Caco-2 (cell line): Measurements from ENCODE around the gene SNN. TPM values are rescaled to one million over a fixed set of nuclear protein-coding genes. Genes with fewer than 3 reads are reported as not detected.

ENCODE experiments used
- BruUV-seq: library from RNA; stranded (reverse); fragments of 400-500 nt; replicated peaks from 2 replicates; lab custom pipeline; 2021; lab: Mats Ljungman, UMichigan
- CTCF ChIA-PET: fragments of 300-600 bp; sonication (Branson Sonifier 250); formaldehyde crosslinking; loops from one replicate; lab custom pipeline; 2022; ENCODE audit warnings: antibody characterized with exemption; lab: Charles Lee
- POLR2A ChIA-PET: fragments of 300-600 bp; sonication (Branson Sonifier 250); formaldehyde crosslinking; loops from one replicate; lab custom pipeline; 2022; ENCODE audit warnings: antibody characterized with exemption; lab: Charles Lee
- DNase-seq, 2 experiments: peaks; one replicate each; pipeline versions ENCODE4 v3.0.0 to v3.0.0-alpha.2; 2020 to 2022
- H3K27me3 ChIP-seq: replicated peaks from 2 replicates; pipeline ENCODE4 v1.6.0; 2011; ENCODE audit warnings: low read length; ENCODE audit not compliant: control insufficient read depth, insufficient read depth
- H3K36me3 ChIP-seq: 2 replicates; pipeline ENCODE4 v1.5.1; 2011; ENCODE audit warnings: low read length; ENCODE audit not compliant: control insufficient read depth, insufficient read depth
- H3K4me1 ChIP-seq: fragments of 250-450 bp; sonication (Bioruptor Pico); 2 replicates; pipeline ENCODE4 v1.5.1; 2020; ENCODE audit warnings: mild to moderate bottlenecking
- H3K4me3 ChIP-seq: 2 replicates; pipeline ENCODE4 v1.5.1; 2011; ENCODE audit warnings: low read depth, mild to moderate bottlenecking, control low read depth, low read length
- H3K9me3 ChIP-seq: fragments of 250-450 bp; sonication (Bioruptor Pico); 2 replicates; pipeline ENCODE4 v1.5.1; 2020; ENCODE audit warnings: mild to moderate bottlenecking, moderate library complexity
- H3K27ac Mint-ChIP-seq: one replicate; pipeline ENCODE4 v1.8.0; 2022; ENCODE audit warnings: mixed read lengths; ENCODE audit not compliant: unreplicated experiment
- H3K27me3 Mint-ChIP-seq: one replicate; pipeline ENCODE4 v1.8.0; 2022; ENCODE audit warnings: mixed read lengths; ENCODE audit not compliant: insufficient read depth, unreplicated experiment
- H3K36me3 Mint-ChIP-seq: one replicate; pipeline ENCODE4 v1.8.0; 2022; ENCODE audit warnings: mild to moderate bottlenecking, mixed read lengths; ENCODE audit not compliant: insufficient read depth, unreplicated experiment
- H3K4me1 Mint-ChIP-seq: one replicate; pipeline ENCODE4 v1.8.0; 2022; ENCODE audit warnings: low read depth, mixed read lengths; ENCODE audit not compliant: unreplicated experiment
- H3K4me3 Mint-ChIP-seq: one replicate; pipeline ENCODE4 v1.8.0; 2022; ENCODE audit warnings: mild to moderate bottlenecking, moderate library complexity, mixed read lengths; ENCODE audit not compliant: unreplicated experiment
- H3K9me3 Mint-ChIP-seq: one replicate; pipeline ENCODE4 v1.8.0; 2022; ENCODE audit warnings: mixed read lengths; ENCODE audit not compliant: unreplicated experiment
- CTCF ChIP-seq, 2 experiments: fragments of 200-600 bp in 1 of 2; IDR thresholded peaks; 1 replicate in 1 of 2; 2 replicates in 1 of 2; pipeline versions ENCODE4 v1.5.1 to v1.8.0; 2011 to 2022; ENCODE audit warnings: antibody characterized with exemption in 1 of 2, control low read depth in 1 of 2, inconsistent platforms in 1 of 2, low read depth in 1 of 2, low read length in 1 of 2, mild to moderate bottlenecking in 1 of 2, moderate library complexity in 1 of 2; ENCODE audit not compliant: insufficient read depth in 1 of 2, severe bottlenecking in 1 of 2, unreplicated experiment in 1 of 2
- intact Hi-C: fragments of 100-400 bp; cut with micrococcal nuclease; formaldehyde crosslinking; loops from one replicate; pipeline ENCODE4 v1.10.0; 2022; ENCODE audit not compliant: unreplicated experiment
- total RNA-seq: library from RNA; stranded (reverse); gene quantifications from 2 replicates; pipeline ENCODE4 v1.2.3, GENCODE V29; 2022

SNN gene
- total RNA-seq, 1 experiment from 2014 or later, result 12.8 TPM

GRCh38 chr16:11706180-11706742, 38.0 kb downstream of the SNN start:
- H3K27me3 Mint-ChIP-seq, result no peaks in the 10 kb centered on the region
- TF ChIP-seq CTCF (IDR thresholded peaks at IDR 0.05; ENCODE audit: insufficient read depth in 1 of 2, low read depth in 1 of 2, low read length in 1 of 2, severe bottlenecking in 1 of 2, unreplicated experiment in 1 of 2), result no peak
- Histone ChIP-seq H3K4me1 (no peaks in the 10 kb centered on the region), H3K36me3 (no peaks in the 10 kb centered on the region), H3K9me3 (no peaks in the 10 kb centered on the region), H3K27me3 (no peaks in the 10 kb centered on the region), H3K4me3 (no peak overlapping the region)
- H3K4me1 Mint-ChIP-seq, result no peaks in the 10 kb centered on the region
- no peak overlapping the region for H3K4me3 Mint-ChIP-seq
- peaks cover 18% of the 10 kb centered on the region for H3K36me3 Mint-ChIP-seq
- no TSS peak for BruUV-seq
- intact Hi-C loops, result no loop called here
- H3K9me3 Mint-ChIP-seq, result no peaks in the 10 kb centered on the region
- H3K27ac Mint-ChIP-seq, result no peak overlapping the region
- no peak for DNase-seq
- ChIA-PET POLR2A (no interaction called here), CTCF (interaction anchor here (0.7 kb wide), 1 partner anchor 12 kb away, joined by 3 read pairs; no protein-coding TSS in a partner anchor)

DNA sequence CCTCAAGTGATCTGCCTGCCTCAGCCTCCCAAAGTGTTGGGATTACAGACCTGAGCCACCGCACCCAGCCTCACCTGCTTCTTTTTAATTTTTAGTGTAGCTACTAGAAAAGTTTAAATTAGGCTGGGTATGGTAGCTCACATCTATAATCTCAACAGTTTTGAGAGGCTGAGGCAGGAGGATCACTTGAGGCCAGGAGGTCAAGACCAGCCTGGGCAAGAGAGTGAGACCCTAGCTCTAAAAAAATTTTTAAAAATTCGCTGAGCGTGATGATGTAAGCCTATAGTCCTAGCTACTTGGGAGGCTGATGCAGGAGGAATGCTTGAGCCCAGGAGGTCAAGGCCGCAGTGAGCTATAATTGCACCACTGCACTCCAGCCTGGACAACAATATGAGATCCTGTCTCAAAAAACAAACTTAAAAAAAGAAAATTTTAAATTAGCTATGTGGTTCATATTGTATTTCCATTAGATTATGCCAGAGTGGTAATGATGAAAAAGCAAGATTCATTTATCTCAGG, 39.5 kb downstream of the SNN start:
- H3K36me3 ChIP-seq, result no peaks in the 10 kb centered on the region
- H3K36me3 Mint-ChIP-seq, result peaks cover 22% of the 10 kb centered on the region
- POLR2A ChIA-PET, result no interaction called here

GRCh38 chr16:11708421-11708820, 40.2 kb downstream of the SNN start:
- intact Hi-C loops, result no loop called here
- Histone ChIP-seq H3K36me3 (no peaks in the 10 kb centered on the region), H3K27me3 (no peaks in the 10 kb centered on the region), H3K4me1 (no peaks in the 10 kb centered on the region), H3K9me3 (no peaks in the 10 kb centered on the region), H3K4me3 (no peak overlapping the region)
- H3K4me3 Mint-ChIP-seq, result no peak overlapping the region
- ChIA-PET CTCF (no interaction called here), POLR2A (no interaction called here)
- no peaks in the 10 kb centered on the region for H3K9me3 Mint-ChIP-seq
- BruUV-seq, result no TSS peak
- no peak for TF ChIP-seq CTCF (IDR thresholded peaks at IDR 0.05; ENCODE audit: insufficient read depth in 1 of 2, low read depth in 1 of 2, low read length in 1 of 2, severe bottlenecking in 1 of 2, unreplicated experiment in 1 of 2)
- no peaks in the 10 kb centered on the region for H3K27me3 Mint-ChIP-seq
- H3K36me3 Mint-ChIP-seq, result peaks cover 27% of the 10 kb centered on the region
- no peak overlapping the region for H3K27ac Mint-ChIP-seq
- no peak for DNase-seq
- no peaks in the 10 kb centered on the region for H3K4me1 Mint-ChIP-seq

More for the DNA sequence above, 39.5 kb downstream of the SNN start:
- H3K27me3 ChIP-seq, result no peaks in the 10 kb centered on the region
- TF ChIP-seq CTCF (IDR thresholded peaks at IDR 0.05; ENCODE audit: insufficient read depth in 1 of 2, low read depth in 1 of 2, low read length in 1 of 2, severe bottlenecking in 1 of 2, unreplicated experiment in 1 of 2), result no peak
- CTCF ChIA-PET, result no interaction called here
- H3K9me3 ChIP-seq, result no peaks in the 10 kb centered on the region
- Mint-ChIP-seq H3K4me3 (no peak overlapping the region), H3K9me3 (no peaks in the 10 kb centered on the region), H3K27ac (no peak overlapping the region), H3K27me3 (no peaks in the 10 kb centered on the region), H3K4me1 (no peaks in the 10 kb centered on the region)
- H3K4me3 ChIP-seq, result no peak overlapping the region
- DNase-seq, result no peak
- H3K4me1 ChIP-seq, result no peaks in the 10 kb centered on the region
- intact Hi-C loops, result no loop called here
- BruUV-seq, result no TSS peak
